Stimulated activated CD4-positive, alpha-beta T cell treated with anti-CD3 and anti-CD28 coated beads, Interleukin-15, amount 100 ng/mL, for 48 hours (primary cell): ENCODE data around the gene AK9.

ENCODE experiments used
- DNase-seq, 2 donors: peaks; one replicate each; pipeline ENCODE4 v3.0.0-alpha.2; 2020; ENCODE audit warnings: low read depth in 2 of 2

AK9 gene

GRCh38 chr6:109458774-109459531, 232.0 kb downstream of the AK9 start:
- DNase-seq: peak in 1 of 2 donors; percentile 36

- DNase-seq: no peak
Measured at GRCh38 chr6:109457562-109457996, 233.4 kb downstream of the AK9 start.

GRCh38 chr6:109456710-109457561, 234.1 kb downstream of the AK9 start:
- no peak for DNase-seq

GRCh38 chr6:109456111-109456583, 234.9 kb downstream of the AK9 start:
- no peak for DNase-seq

GRCh38 chr6:109455437-109456110, 235.4 kb downstream of the AK9 start, which contains the start of gene MICAL1:
MICAL1 (minus strand) TSS chr6:109455772; CDS start chr6:109454196, 1,576 bp downstream.
- peak; percentile 35 to 41 for DNase-seq

GRCh38 chr6:109454496-109455436, 236.2 kb downstream of the AK9 start:
- peak; percentile 39 to 40 for DNase-seq

GRCh38 chr6:109453594-109454495, 237.2 kb downstream of the AK9 start:
- no peak for DNase-seq

GRCh38 chr6:109453156-109453555, 237.8 kb downstream of the AK9 start:
- DNase-seq: no peak

- DNase-seq: no peak
Measured at GRCh38 chr6:109452181-109452580, 238.8 kb downstream of the AK9 start.

- no peak for DNase-seq
Measured at GRCh38 chr6:109451376-109451775, 239.6 kb downstream of the AK9 start.

- DNase-seq: no peak
Measured at GRCh38 chr6:109450801-109451200, 240.2 kb downstream of the AK9 start.

- DNase-seq: no peak
Measured at GRCh38 chr6:109449795-109450673, 241.0 kb downstream of the AK9 start.

GRCh38 chr6:109449064-109449794, 241.8 kb downstream of the AK9 start:
- no peak for DNase-seq

GRCh38 chr6:109448615-109449014, 242.4 kb downstream of the AK9 start:
- no peak for DNase-seq

- no peak for DNase-seq
Measured at GRCh38 chr6:109447878-109448555, 243.0 kb downstream of the AK9 start.

GRCh38 chr6:109447087-109447486, 243.9 kb downstream of the AK9 start:
- DNase-seq: no peak

GRCh38 chr6:109446541-109446940, 244.5 kb downstream of the AK9 start:
- DNase-seq: no peak

GRCh38 chr6:109446072-109446471, 244.9 kb downstream of the AK9 start:
- DNase-seq: no peak
